ENCODE measurements around the gene CUX1.
"Not testable (repeated sequence)": the region's sequence is repeated elsewhere in the genome, so short reads cannot be mapped to it uniquely, and the experiment has no call there.

- TF ChIP-seq CTCF, POLR2A (IDR thresholded peaks at IDR 0.05): not testable (repeated sequence)
Measured at GRCh38 chr7:101988060-101988459, 170.6 kb downstream of the CUX1 start.
